Urinary bladder (tissue), 4 donors: Measurements from ENCODE around the gene NPR2. TPM values are rescaled to one million over a fixed set of nuclear protein-coding genes. Genes with fewer than 3 reads are reported as not detected.

Experiments
- DNase-seq: peaks from one replicate; pipeline ENCODE4 v3.0.0-alpha.2; 2015; ENCODE audit errors: extremely low spot score
- H3K27ac ChIP-seq: one replicate; pipeline ENCODE4 v1.5.1; 2013; ENCODE audit warnings: low read depth, mild to moderate bottlenecking, moderate library complexity
- H3K36me3 ChIP-seq: one replicate; pipeline ENCODE4 v1.6.1; 2013; ENCODE audit warnings: mild to moderate bottlenecking, moderate library complexity; ENCODE audit not compliant: insufficient read depth
- H3K4me1 ChIP-seq: one replicate; pipeline ENCODE4 v1.6.1; 2013; ENCODE audit warnings: mild to moderate bottlenecking, moderate library complexity; ENCODE audit not compliant: insufficient read depth
- H3K4me3 ChIP-seq: one replicate; pipeline ENCODE4 v1.5.1; 2013; ENCODE audit warnings: low read depth, low read length
- WGBS: extraction: QIAGEN DNeasy Blood & Tissue Kit; methylation state at CpG from one replicate; pipeline ENCODE4 v1.1.7; 2013; 5-methylcytosine and 5-hydroxymethylcytosine counted together
- polyA plus RNA-seq: library from polyadenylated mRNA; stranded (reverse); fragments of 200-250 nt; gene quantifications from one replicate; pipeline ENCODE4 v1.2.3, GENCODE V29; 2013
- total RNA-seq: library from RNA; depleted of rRNA; stranded (reverse); fragments of >200 nt; gene quantifications from one replicate; pipeline ENCODE4 v1.2.3, GENCODE V29; 2014
- donor health status: healthy with polysubstance abuse.
- donor health status: healthy.

Gene NPR2
- total and polyA plus RNA-seq, 2 donors: 23.1 to 30.6 TPM

DNA sequence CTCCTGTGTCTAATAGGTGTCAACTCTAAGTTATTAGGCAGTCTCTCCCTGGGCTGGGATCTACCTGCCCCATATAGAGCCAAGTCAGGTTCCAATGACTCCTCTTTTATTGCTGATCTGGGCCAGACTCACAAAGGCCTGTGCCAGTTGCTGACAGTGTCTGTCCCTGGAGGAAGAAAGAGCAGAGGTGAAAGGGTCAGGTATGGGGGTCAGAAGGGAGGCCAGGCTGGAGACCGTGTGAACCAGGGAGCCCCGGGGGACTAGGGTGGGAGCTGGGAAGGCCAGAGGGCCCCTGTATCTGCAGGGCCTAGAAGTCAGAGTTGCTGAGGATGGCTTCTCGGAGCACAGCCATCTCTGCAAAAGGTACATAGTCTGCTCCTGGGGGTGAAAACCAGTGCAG lies 26.9 kb downstream of the NPR2 start:
- Histone ChIP-seq H3K4me1 (no peaks in the 10 kb centered on the region), H3K4me3 (no peak overlapping the region), H3K27ac (no peak overlapping the region), H3K36me3 (no peaks in the 10 kb centered on the region)
- no peak for DNase-seq
- WGBS: 81% methylated on average over 3 of the region's 3 CpGs

DNA sequence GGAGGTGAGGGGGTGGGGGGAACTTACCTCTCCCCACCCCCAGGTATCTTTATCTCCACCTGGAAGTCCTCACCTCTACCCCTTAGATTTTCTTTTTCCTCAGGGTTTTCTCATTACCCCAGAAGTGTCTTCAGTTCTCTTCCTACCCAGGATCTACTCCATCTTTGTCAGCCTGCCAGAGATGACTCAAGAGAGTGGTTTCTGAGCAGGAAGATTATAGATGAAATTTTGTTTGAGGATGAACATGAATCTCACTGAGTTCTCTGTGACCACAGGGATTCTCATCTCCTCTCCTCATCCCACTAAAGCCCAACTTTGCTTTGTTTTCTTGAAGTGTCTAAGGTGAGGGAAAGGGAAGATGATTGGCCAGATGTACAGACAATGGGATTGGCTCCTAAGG lies 28.7 kb downstream of the NPR2 start:
- Histone ChIP-seq H3K36me3 (no peaks in the 10 kb centered on the region), H3K4me1 (no peaks in the 10 kb centered on the region), H3K27ac (no peak overlapping the region), H3K4me3 (no peak overlapping the region)
- no peak for DNase-seq

DNA sequence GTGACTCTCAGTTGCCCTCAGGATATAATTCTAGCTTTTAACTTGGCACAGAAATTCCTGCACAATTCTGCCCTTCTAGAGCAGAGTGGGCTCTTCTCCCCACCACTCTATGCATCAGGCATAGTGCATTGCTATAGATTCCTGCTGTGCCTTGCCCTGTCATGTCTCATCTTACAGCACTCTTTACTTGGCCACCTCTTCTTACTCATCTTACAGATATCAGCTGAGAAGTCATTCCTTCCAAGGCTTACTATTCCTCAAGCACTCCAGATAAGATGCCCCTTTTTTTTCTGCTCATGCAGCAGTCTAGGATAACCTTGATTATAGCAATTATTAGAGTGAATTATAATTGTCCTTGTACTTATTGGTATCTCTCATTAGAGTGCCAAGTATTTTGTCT lies 31.5 kb downstream of the NPR2 start:
- no peak overlapping the region for H3K27ac ChIP-seq
- DNase-seq: no peak

DNA sequence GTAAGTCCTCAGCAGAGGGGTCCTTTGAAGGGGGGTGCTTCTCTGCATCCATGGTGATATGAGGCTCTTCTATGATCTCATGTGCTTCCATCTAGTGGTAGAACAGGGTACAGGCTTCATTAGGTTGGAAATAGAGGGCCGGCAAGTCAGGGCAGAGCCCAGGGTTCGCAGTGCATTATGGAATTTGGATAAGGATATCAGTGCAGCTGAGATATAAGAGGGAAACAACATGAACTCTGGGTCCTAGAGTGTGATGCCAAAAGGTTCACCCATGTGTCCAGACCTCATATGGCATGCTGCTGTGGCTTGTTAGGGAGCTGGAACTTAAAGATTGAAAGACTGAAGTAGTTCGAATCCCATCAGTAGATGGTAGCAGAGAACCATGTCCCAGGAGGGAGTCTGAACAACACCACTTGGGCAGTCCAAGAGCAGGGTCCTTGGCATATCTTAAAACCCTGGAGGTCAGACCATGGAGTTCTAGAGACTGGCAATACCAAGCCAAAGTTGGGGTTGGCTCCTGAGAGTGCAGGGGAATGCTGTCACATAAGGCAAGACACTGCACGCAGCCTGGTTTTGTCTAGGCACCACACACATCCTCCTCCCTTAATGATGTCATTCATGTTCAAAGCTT lies 34.8 kb downstream of the NPR2 start:
- Histone ChIP-seq H3K27ac (no peak overlapping the region), H3K4me3 (no peak overlapping the region), H3K4me1 (no peaks in the 10 kb centered on the region), H3K36me3 (no peaks in the 10 kb centered on the region)
- 32% methylated on average over 4 of the region's 4 CpGs for WGBS
- no peak for DNase-seq

More for the DNA sequence above, 31.5 kb downstream of the NPR2 start:
- H3K36me3 ChIP-seq: no peaks in the 10 kb centered on the region
- H3K4me1 ChIP-seq: no peaks in the 10 kb centered on the region
- no peak overlapping the region for H3K4me3 ChIP-seq

DNA sequence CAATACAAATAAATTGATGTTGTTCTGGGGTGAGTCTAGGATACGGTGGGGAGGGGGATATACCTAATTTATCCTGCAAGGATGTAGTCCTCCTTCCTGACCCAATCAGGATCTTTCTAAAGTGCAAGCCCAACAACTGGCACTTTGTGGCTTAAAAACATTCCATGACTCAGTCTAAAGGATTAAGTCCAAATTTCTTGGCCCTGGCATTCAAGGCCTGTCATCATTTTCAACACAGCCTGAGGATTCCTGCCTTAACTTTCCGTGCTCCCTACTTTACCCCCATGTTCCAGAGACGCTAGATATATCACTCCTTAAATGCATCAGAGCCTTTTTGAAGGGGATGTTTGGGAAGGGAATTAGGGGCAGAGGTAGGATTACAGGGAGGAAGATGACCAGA lies 36.1 kb downstream of the NPR2 start:
- Histone ChIP-seq H3K4me1 (no peaks in the 10 kb centered on the region), H3K36me3 (no peaks in the 10 kb centered on the region), H3K27ac (no peak overlapping the region), H3K4me3 (no peak overlapping the region)
- 65% methylated on average over 3 of the region's 3 CpGs for WGBS
- DNase-seq: no peak

DNA sequence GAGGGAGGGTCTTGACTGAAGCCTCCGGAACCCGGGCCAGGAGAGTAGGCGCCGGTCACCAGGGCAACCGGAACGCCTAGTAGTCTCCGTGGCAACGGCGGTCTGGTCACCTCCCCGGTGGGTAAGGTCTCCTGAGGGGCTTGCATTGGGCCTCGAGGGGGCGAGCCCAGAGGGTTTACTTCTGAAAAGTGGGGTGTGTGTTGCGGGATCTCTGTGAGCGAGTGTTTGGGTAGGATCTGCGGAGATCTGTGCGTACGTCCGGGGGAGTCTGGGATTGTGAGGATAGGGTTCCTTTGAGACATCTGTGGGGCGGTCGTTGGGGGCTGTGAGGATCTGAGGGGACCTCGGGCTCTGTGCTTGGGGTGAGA lies 37.3 kb downstream of the NPR2 start, which contains the start of gene FAM221B:
Gene FAM221B (minus strand): TSS at position 17 of the 368 bp plus-strand sequence. CDS start 2,571 bp downstream, outside the sequence.
- H3K4me1 ChIP-seq: no peaks in the 10 kb centered on the region
- peak within 1 kb of the TSS; percentile 63 for H3K4me3 ChIP-seq
- H3K36me3 ChIP-seq: no peaks in the 10 kb centered on the region
- H3K27ac ChIP-seq: peak within 1 kb of the TSS; percentile 92
- no peak for DNase-seq
- 2% methylated on average over 21 of the region's 21 CpGs for WGBS

DNA sequence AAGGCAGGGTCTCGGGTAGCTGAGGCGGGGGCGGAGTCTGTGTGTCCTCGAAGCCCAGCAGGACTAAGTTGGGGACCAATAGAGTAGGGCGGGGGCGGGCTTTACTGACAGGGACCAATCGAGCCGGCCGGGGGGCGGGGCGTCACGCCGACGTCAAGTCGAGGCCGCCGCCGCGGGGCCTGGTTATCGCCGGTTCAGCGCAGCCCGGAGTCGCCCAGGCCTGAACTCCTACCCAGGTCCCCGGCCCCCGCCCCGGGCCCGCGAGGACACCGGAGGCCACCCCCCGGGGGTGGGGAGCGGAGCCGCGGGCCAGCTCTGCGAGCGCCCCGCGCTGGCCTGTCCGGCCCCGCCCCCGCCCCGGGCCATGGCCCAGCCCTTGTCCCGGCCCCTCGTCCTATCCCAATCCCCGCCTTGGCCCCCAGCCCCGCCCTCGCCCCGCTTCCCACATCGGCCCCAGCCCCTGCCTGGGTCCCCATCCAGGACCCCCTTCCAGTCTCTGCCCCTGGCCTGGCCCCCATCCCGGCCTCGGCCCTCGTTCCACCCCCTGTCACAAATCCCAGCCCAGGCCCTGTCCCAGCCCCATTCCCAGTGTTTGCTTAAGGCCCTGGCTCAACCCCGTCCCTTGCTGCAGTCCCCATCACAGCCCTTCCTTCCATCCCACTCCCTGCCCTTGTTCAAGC lies 37.8 kb downstream of the NPR2 start, which contains the start of gene TMEM8B:
Gene TMEM8B (plus strand): TSS at position 145 of the 680 bp plus-strand sequence. CDS start 220 bp downstream, at position 365.
- Histone ChIP-seq H3K4me1 (no peaks in the 10 kb centered on the region), H3K36me3 (no peaks in the 10 kb centered on the region), H3K27ac (peak within 1 kb of the TSS; percentile 92), H3K4me3 (peak within 1 kb of the TSS; percentile 63)
- WGBS: 1% methylated on average over 53 of the region's 53 CpGs
- DNase-seq: peak; percentile 91

DNA sequence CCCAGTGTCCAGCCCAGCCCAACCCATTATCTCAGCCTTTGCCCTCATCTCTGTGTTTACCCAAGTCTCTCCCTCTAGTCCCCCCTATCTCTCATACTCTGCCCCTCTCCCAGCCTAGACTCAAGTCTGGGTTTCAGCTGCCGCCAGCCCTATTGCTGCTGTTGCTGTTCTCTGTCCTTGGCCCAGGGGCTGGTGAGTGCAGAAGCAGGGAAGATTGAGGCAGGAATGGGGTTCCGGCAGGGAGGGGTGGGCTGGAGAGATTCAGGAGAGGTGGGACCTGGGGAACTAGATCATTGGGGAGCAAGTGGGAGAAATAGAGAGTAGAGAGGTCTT lies 38.3 kb downstream of the NPR2 start:
- no peaks in the 10 kb centered on the region for H3K4me1 ChIP-seq

DNA sequence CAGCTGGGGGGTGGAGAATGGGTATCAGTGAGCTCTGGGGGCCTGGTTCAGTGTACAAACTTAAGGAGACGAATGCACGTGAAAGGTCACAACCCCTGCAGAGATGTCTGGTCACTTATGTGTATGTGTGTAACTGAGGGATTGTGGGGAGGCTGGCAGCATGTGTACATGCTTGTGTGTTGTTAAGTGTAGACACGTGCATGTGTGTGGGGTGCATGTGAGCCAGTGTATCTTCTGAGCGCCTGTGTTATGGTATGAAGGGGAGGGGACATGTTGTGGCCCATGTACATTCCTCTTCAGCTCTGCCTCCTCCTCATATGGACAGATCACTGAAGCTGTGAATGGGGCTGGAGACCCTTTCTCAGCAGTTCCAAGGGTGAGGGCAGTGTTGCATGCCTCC lies 39.6 kb downstream of the NPR2 start:
- DNase-seq: no peak
- Histone ChIP-seq H3K4me1 (no peaks in the 10 kb centered on the region), H3K4me3 (no peak overlapping the region), H3K27ac (no peak overlapping the region), H3K36me3 (no peaks in the 10 kb centered on the region)
- 73% methylated on average over 4 of the region's 4 CpGs for WGBS

More for the DNA sequence above, 38.3 kb downstream of the NPR2 start:
- WGBS: 22% methylated on average over 2 of the region's 2 CpGs
- no peak for DNase-seq
- H3K27ac ChIP-seq: peak overlapping the region; percentile 92
- no peaks in the 10 kb centered on the region for H3K36me3 ChIP-seq
- peak overlapping the region; percentile 63 for H3K4me3 ChIP-seq

DNA sequence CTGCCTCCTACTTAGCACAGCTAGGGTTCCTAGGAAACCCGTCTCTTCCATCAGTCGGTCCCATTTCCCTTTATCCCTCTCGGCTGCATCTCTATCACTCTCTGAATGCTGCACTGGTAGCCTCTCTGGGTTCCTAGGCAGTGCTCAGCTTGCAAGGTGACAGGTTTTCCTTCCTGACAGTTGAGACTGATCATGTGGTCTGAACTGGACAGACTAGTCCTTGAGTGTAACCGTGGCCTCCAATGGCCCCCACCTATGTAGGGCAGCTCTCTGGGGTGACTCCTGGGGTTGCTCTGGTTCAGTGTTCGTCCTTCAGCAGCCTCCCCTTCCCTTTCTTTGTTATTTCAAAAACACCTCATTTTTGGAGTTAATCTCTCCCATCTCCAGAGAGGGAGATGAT lies 41.4 kb downstream of the NPR2 start:
- no peaks in the 10 kb centered on the region for H3K4me1 ChIP-seq
- no peak overlapping the region for H3K27ac ChIP-seq
- H3K4me3 ChIP-seq: no peak overlapping the region
- H3K36me3 ChIP-seq: no peaks in the 10 kb centered on the region
- no peak for DNase-seq
- 74% methylated on average over 5 of the region's 5 CpGs for WGBS

DNA sequence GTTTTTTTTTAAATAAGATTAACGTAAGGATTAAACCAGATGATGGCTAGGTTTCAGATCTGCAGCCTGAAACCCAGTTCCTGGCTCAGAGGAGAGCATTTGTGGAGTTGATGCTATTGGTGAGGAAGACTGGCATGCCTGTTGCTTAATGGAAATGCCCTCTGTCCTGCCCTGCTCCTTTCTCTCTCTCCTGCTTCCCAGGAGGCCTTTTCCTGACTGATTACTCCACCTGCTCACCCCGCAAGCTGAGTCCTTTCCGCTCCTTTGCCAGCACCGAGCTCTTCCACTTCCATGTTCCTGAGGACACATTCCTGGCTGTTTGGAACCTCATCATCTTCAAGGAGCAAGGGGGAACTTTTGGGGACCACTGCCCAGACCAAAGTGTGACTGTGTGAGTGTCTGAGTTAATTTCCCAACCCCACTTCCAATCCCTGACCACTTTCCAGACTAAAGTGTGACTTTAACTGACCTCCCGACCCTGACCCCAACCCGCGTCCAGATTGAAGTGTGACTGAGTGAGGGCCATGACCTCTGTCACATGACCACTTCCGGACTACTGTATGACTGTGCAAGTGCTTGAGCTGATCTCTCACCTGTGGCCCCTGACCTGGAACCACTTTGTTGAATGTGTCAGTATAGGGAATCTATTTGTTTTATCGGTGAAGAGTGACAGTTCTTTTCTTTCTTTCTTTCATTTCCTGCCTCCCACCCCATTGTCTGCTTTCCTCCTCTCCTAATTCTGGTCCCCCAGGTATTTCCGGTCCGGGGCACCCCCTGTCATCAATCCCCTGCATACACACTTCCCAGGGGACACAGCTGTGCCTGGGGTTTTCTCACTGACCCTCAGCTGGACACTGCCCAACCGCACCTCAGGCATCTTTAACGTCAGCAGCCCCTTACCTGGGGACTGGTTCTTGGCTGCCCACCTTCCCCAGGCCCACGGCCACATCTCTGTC lies 43.1 kb downstream of the NPR2 start:
- WGBS: 83% methylated on average over 14 of the region's 14 CpGs
- Histone ChIP-seq H3K4me1 (no peaks in the 10 kb centered on the region), H3K4me3 (no peak overlapping the region), H3K27ac (no peak overlapping the region), H3K36me3 (no peaks in the 10 kb centered on the region)
- DNase-seq: no peak

DNA sequence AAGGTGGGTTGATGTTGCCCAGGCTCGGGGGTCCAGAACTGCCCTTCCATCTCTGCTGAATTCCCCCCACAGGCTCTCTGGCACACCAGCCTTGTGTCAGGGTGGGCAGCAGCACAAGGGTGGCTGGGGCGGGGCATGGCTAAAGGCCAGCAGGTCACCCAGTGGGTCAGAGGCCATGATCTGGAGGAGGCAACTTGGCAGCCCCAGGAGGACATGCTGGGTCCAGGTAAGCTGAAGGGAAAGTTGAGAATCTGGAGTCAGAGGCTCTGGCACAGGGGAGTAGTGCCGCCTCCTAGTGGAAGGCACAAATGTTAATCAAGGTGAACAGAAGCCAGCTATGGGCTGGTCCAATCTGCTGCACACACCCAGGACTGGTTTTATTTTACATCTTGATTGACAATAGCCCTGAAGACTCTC lies 43.8 kb downstream of the NPR2 start:
- H3K4me3 ChIP-seq: no peak overlapping the region
- no peaks in the 10 kb centered on the region for H3K36me3 ChIP-seq
- no peak for DNase-seq
- WGBS: 94% methylated on average over 3 of the region's 3 CpGs
- no peaks in the 10 kb centered on the region for H3K4me1 ChIP-seq
- no peak overlapping the region for H3K27ac ChIP-seq

DNA sequence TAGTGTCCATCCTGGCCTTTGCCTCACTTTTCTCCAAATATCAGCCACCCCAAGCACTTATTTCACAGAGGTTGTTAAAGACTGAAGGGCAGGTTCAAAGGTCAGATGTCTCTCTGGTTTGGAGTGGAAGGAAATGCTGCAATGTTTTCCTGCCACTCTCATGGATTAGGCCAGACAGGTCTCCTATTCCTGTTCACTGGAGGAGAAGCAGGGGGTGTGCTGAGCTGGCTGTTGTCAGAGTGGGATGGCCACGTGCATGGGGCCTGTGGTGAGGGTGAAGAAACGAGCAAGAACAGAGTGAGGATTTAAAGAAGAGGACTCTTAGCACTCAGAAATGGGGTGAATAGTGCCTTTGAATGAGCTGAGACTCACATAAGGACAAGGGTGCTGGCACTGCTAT lies 44.4 kb downstream of the NPR2 start:
- no peaks in the 10 kb centered on the region for H3K4me1 ChIP-seq
- 84% methylated on average over 2 of the region's 2 CpGs for WGBS

DNA sequence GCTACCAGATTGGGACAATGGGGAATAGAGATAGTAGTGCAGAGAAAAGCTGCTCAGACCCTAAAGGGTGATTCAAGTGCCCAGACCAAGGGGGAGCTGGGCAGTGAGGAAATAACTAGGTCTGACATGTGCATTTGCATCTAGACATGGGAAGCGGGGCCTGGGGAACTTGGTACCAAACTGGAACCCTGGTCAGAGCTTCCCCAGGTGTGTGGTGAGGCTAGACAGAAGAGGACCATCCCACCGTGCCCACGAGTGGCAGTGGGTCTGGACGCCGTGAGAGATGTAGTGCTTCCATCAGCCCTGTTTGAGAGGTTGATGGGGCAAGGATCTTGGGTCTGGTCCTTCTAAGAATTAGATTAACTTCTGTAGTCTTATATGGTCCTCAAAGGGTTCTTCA lies 45.2 kb downstream of the NPR2 start:
- Histone ChIP-seq H3K36me3 (no peaks in the 10 kb centered on the region), H3K4me3 (no peak overlapping the region), H3K27ac (no peak overlapping the region), H3K4me1 (no peaks in the 10 kb centered on the region)
- WGBS: 97% methylated on average over 5 of the region's 5 CpGs
- no peak for DNase-seq

More for the DNA sequence above, 44.4 kb downstream of the NPR2 start:
- H3K4me3 ChIP-seq: no peak overlapping the region
- DNase-seq: no peak
- no peaks in the 10 kb centered on the region for H3K36me3 ChIP-seq
- no peak overlapping the region for H3K27ac ChIP-seq
